Adrenal gland (tissue), 12 donors: ENCODE data around the gene M6PR. TPM values are rescaled to one million over a fixed set of nuclear protein-coding genes. Genes with fewer than 3 reads are reported as not detected.
"Not testable (repeated sequence)": the region's sequence is repeated elsewhere in the genome, so short reads cannot be mapped to it uniquely, and the experiment has no call there.

Source experiments
- DNase-seq, 7 donors: peaks; one replicate each; pipeline ENCODE4 v3.0.0-alpha.2; 2019 to 2020
- H3K27ac ChIP-seq, 5 donors: fragments of 200-600 bp; sonication (generic) in 4 of 5; 1 replicate in 3 of 5; 2 replicates in 2 of 5; pipeline versions ENCODE4 v1.5.1 to v1.8.0; 2016 to 2020; ENCODE audit warnings: mild to moderate bottlenecking in 1 of 5
- H3K27me3 ChIP-seq: fragments of 200-600 bp; 2 replicates; pipeline ENCODE4 v1.8.0; 2021
- H3K36me3 ChIP-seq, 2 donors: fragments of 200-600 bp; replicated peaks in 1 of 2; 1 replicate in 1 of 2; 2 replicates in 1 of 2; pipeline versions ENCODE4 v1.5.1 to v1.8.0; 2018 to 2022
- H3K4me1 ChIP-seq, 2 donors: fragments of 200-600 bp; replicated peaks in 1 of 2; 1 replicate in 1 of 2; 2 replicates in 1 of 2; pipeline versions ENCODE4 v1.5.1 to v1.8.0; 2018 to 2021
- H3K4me3 ChIP-seq, 4 donors: fragments of 200-600 bp; sonication (generic) in 3 of 4; one replicate each; pipeline ENCODE4 v1.5.1; 2016 to 2018
- H3K9me3 ChIP-seq, 3 donors: fragments of 200-600 bp; sonication (generic) in 1 of 3; replicated peaks in 1 of 3; 1 replicate in 2 of 3; 2 replicates in 1 of 3; pipeline versions ENCODE4 v1.5.1 to v1.8.0; 2016 to 2021
- CTCF ChIP-seq, 6 experiments: fragments of 450-650 bp in 4 of 6; fragments of 200-600 bp in 2 of 6; sonication (generic) in 1 of 6; IDR thresholded peaks; 1 replicate in 5 of 6; 2 replicates in 1 of 6; pipeline versions ENCODE4 v1.5.1 to v1.8.0; 2016 to 2021; ENCODE audit warnings: antibody characterized with exemption in 6 of 6, mild to moderate bottlenecking in 2 of 6, moderate library complexity in 1 of 6
- POLR2A ChIP-seq, 2 donors: fragments of 450-650 bp; IDR thresholded peaks; one replicate each; pipeline ENCODE4 v1.6.1; 2017; ENCODE audit warnings: antibody characterized with exemption in 2 of 2, mild to moderate bottlenecking in 2 of 2, moderate library complexity in 1 of 2
- WGBS, 4 donors: extraction: QIAGEN DNeasy Blood & Tissue Kit in 2 of 4; methylation state at CpG; one replicate each; pipeline versions ENCODE4 v1.1.5 to v1.1.7; 2013 to 2017; 5-methylcytosine and 5-hydroxymethylcytosine counted together
- intact Hi-C, 2 donors: fragments of 100-400 bp; cut with DNase I; formaldehyde crosslinking; loops; one replicate each; pipeline versions ENCODE4 v1.14.1 to v1.15.0; 2022 to 2023
- polyA plus RNA-seq, 3 donors: library from polyadenylated mRNA; stranded (reverse); fragments of 200-250 nt in 2 of 3; fragments of 350-450 nt in 1 of 3; fragmentation: Illumina TruSeq in 1 of 3; extraction: RNeasy Lipid Tissue Mini Kit (QIAGEN cat#74804) in 1 of 3; gene quantifications; one replicate each; pipeline ENCODE4 v1.2.3, GENCODE V29; 2013 to 2014
- total RNA-seq, 9 donors: library from RNA; depleted of rRNA in 4 of 9; stranded (reverse); fragments of >200 nt in 4 of 9; fragments of 120-200 nt in 1 of 9; fragmentation: NEBNext Ultra II Directional in 1 of 9; extraction: Animal tissue kit (Norgen Biotek cat#: 25700) in 1 of 9; gene quantifications; one replicate each; pipeline versions ENCODE4 v1.1.0 to v1.2.4, GENCODE V29; 2013 to 2023
- donor health status: healthy with polysubstance abuse.
- donor health status: Bipolar disorder and iron deficiency.
- donor health status: DM: yes; HTN: yes; CAD: no.
- donor health status: DM: no; HTN: no; CAD: no.
- donor health status: DM: no; HTN: no; CAD: no.
- donor health status: DM: yes; HTN: yes; CAD: no.

M6PR gene
- total and polyA plus RNA-seq, 12 donors = 48.8 to 194 (median 135) TPM

GRCh38 chr12:8914716-8915526, 34.5 kb downstream of the M6PR start:
- peak; percentile 52 to 78 (median 58) for DNase-seq
- peak overlapping the region in 2 of 4 donors; percentile 74 to 88 for H3K4me3 ChIP-seq
- H3K4me1 ChIP-seq = peaks cover 5 to 23% of the 10 kb centered on the region in 2 donors
- TF ChIP-seq POLR2A (IDR thresholded peaks at IDR 0.05) (no peak), CTCF (IDR thresholded peaks at IDR 0.05) (no peak)
- H3K9me3 ChIP-seq = no peaks in the 10 kb centered on the region
- no peaks in the 10 kb centered on the region for H3K27me3 ChIP-seq
- peak overlapping the region in 2 of 5 donors; percentile 85 to 88 for H3K27ac ChIP-seq
- H3K36me3 ChIP-seq = no peaks in the 10 kb centered on the region
- intact Hi-C loops = no loop called here
- 1 to 3% (median 2%) methylated on average over 15 to 28 of the region's 35 CpGs for WGBS, 4 donors

GRCh38 chr12:8914033-8914715, 35.3 kb downstream of the M6PR start, which contains the start of gene PHC1:
Gene PHC1, plus strand, starts transcription at chr12:8914509. Its CDS starts 3,169 bp downstream, at chr12:8917678.
- TF ChIP-seq POLR2A (IDR thresholded peaks at IDR 0.05) (peak in 1 of 2 donors; percentile 21), CTCF (IDR thresholded peaks at IDR 0.05) (peak in 5 of 6 experiments; percentile 26 to 53 (median 48))
- Histone ChIP-seq H3K27ac (peak within 1 kb of the TSS in 4 of 5 donors; percentile 63 to 88 (median 80)), H3K4me1 (peaks cover 5 to 23% of the 10 kb centered on the region in 2 donors), H3K4me3 (peak within 1 kb of the TSS in 2 of 4 donors; percentile 74 to 88)
- H3K27me3 ChIP-seq, intact Hi-C loops, H3K36me3 ChIP-seq, H3K9me3 ChIP-seq: not testable (repeated sequence)
- WGBS, 4 donors = 0 to 1% (median 0%) methylated on average over 14 to 31 of the region's 57 CpGs
- DNase-seq = peak; percentile 76 to 85 (median 82)

- peaks cover 5 to 23% of the 10 kb centered on the region in 2 donors for H3K4me1 ChIP-seq
- H3K27me3 ChIP-seq = no peaks in the 10 kb centered on the region
- TF ChIP-seq POLR2A (IDR thresholded peaks at IDR 0.05) (no peak), CTCF (IDR thresholded peaks at IDR 0.05) (no peak)
- H3K36me3 ChIP-seq = no peaks in the 10 kb centered on the region
- no peaks in the 10 kb centered on the region for H3K9me3 ChIP-seq
- peak overlapping the region in 4 of 5 donors; percentile 63 to 88 (median 80) for H3K27ac ChIP-seq
- peak overlapping the region in 2 of 4 donors; percentile 74 to 88 for H3K4me3 ChIP-seq
- WGBS, 4 donors = 10 to 26% (median 19%) methylated on average over 6 of the region's 6 CpGs
- no peak for DNase-seq
- intact Hi-C loops = no loop called here
Observed at GRCh38 chr12:8913702-8914032, 35.8 kb downstream of the M6PR start.

GRCh38 chr12:8912914-8913313, 36.5 kb downstream of the M6PR start:
- 32 to 40% (median 36%) methylated on average over 9 of the region's 9 CpGs for WGBS, 4 donors
- peak overlapping the region in 1 of 5 donors; percentile 85 for H3K27ac ChIP-seq
- no peak for TF ChIP-seq POLR2A (IDR thresholded peaks at IDR 0.05)
- peak in 1 of 6 experiments; percentile 7 for TF ChIP-seq CTCF (IDR thresholded peaks at IDR 0.05)

More at GRCh38 chr12:8912914-8913313, 36.5 kb downstream of the M6PR start:
- Histone ChIP-seq H3K4me1 (peaks cover 5 to 23% of the 10 kb centered on the region in 2 donors), H3K4me3 (peak overlapping the region in 1 of 4 donors; percentile 88), H3K36me3 (no peaks in the 10 kb centered on the region), H3K9me3 (no peaks in the 10 kb centered on the region), H3K27me3 (no peaks in the 10 kb centered on the region)
- intact Hi-C loops = no loop called here
- peak in 1 of 7 donors; percentile 8 for DNase-seq
